CD4-positive, alpha-beta T cell treated with Interleukin-15 for 4 hours (primary cell): ENCODE results near the gene CHMP3.
"Not testable (repeated sequence)": the region's sequence is repeated elsewhere in the genome, so short reads cannot be mapped to it uniquely, and the experiment has no call there.

ENCODE experiments used
- DNase-seq: peaks from one replicate; pipeline ENCODE4 v3.0.0-alpha.2; 2020; ENCODE audit warnings: low spot score

The CHMP3 gene

DNA sequence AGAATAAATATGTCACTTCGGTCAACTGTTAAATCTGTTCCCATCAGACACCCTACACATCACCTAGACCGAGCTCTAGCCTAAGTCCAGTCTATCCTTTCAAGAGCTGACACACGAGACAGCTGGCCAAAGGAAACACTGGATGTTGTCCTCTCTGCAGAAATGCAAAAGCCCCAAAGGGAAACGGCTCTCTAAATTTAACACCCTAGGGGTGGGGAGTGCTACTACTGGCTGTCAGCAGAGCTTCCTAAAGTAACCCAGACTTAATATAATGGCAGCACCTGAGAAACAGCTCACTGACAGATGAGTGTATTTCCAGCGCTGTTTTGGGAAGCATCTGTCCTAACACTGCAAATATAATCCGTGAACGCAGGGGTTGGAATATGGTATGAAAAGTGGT is 55.6 kb downstream of the CHMP3 start:
- no peak for DNase-seq

GRCh38 chr2:86500325-86501083 is 62.7 kb downstream of the CHMP3 start:
- DNase-seq = no peak

- DNase-seq = no peak
These were observed 63.9 kb downstream of the CHMP3 start for GRCh38 chr2:86499326-86499725.

- no peak for DNase-seq
These were observed 64.6 kb downstream of the CHMP3 start for GRCh38 chr2:86498468-86499260.

GRCh38 chr2:86496391-86496790 is 66.9 kb downstream of the CHMP3 start:
- not testable (repeated sequence) for DNase-seq

DNA sequence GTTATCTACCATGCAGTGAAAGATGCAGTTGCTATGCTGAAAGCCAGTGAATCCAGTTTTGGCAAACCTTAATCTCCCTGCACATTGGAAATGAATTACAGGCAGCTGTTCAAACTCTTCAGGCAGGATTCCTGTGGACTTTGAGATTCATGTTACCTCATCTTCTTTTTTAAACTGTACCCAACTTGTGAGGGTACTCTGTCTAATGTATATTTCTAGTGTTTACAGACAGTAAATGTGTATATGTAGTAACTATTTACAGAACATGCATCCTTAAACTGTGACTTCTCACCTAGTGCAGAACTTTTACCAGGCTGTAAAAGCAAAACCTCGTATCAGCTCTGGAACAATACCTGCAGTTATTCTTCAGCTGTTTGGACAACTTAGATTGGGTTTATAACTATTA is 71.2 kb downstream of the CHMP3 start:
- no peak for DNase-seq

DNA sequence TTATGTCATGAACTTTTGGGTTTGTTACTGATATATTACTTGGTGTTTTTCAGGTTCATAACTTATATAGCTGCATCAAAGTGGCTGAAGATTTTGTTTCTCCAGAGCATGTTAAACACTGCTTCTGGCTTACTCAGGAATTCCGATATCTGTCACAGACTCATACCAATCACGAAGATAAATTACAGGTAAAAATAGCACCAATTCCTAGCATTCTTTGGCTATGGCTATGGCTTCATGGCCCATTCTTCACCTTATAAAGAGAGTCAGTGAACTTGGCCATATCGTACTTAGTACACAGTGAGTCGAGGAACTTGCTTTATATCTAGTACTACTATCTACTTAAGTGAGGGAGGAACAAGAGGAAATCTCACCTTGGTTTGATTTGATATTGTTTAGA is 72.2 kb downstream of the CHMP3 start:
- DNase-seq = no peak

- DNase-seq = no peak
These were observed 73.0 kb downstream of the CHMP3 start for GRCh38 chr2:86490245-86490644.

GRCh38 chr2:86489542-86489941 is 73.7 kb downstream of the CHMP3 start:
- DNase-seq = no peak

DNA sequence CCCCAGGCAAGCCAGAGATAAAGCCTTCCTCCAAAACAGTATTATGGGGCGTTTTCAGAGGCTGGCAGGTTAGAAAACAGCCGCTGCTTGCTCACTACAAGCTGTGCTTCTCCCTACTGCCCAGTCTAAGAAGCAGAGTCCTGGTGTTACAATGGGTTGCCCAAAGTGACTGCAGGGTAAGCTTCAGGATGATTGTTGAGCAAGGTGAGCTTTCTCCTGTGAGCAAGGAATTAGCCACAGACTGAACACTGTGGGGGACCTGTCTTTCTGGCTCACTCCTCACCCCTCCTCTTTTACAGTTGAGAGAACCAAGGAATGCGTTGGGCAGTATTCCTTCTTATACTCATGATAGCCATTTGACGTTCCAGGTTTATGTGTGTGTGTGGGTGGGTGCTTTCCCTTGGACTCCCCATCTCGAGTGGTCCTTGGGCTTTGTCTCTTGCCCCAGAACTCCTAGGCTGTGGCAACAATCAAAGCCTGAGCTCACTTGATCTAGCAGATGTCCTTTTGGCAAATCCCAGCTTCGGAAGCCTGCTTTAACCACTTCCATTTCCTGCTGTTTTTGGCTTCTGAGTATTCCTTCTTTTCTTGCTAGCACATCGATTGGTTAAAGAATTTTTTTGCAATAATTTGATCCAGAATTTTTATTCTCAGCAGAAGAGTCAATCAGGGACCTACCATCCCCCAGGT is 74.5 kb downstream of the CHMP3 start:
- no peak for DNase-seq

DNA sequence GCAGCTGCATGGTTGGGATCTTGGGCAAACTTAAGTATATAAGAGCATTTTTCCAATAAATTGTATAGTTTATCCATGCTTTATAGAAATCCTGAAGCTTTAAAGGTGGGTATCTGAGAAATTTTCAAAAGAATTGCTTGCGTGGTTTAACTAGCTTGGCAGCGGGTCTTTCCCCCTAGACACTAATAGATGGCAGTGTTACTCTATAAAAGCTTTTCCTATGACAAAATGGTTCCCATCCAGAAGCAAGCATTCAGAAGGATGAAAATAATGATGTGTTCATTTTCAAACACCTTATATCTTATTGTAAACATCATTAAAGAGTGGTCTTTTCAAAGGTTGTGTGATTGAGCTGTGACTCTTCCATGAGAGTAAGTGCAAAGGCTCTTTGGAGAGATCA is 76.2 kb downstream of the CHMP3 start:
- DNase-seq = no peak

DNA sequence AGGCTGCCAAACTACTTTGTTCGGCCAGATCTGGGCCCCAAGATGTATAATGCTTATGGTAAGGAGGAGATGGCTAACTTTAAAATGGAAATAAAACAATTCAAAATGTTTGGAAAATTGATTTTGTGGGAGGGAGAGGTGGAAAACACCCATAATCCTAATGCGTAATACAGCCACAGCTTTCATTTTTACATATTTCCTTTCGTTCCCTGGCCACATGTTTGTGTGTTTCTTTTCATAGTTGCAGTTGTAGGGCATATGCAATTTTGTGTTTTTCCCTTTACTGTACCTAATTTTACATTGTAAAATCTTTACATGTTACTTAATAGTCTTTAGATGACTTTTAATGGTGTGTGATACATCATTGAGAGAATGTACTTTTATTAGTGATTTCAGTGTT is 77.4 kb downstream of the CHMP3 start:
- no peak for DNase-seq

DNA sequence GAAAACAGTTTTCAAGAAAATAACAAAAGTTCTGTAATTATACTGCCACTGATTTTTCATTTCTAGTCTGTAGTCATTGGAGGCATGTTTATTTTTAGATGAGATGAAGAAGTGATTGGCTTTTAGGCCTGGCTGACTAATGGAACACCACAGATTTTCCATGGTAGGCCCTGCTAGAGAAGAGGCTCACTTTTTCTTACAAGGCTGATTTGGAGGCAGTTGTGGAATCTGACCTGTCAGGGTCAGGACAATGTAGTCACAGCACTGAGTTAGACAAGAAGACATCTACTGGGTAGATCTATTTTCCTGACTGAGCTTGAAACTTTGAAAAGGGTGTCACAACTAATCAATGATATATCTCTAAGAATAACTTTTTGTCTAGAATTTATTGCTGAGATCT is 78.1 kb downstream of the CHMP3 start:
- no peak for DNase-seq

DNA sequence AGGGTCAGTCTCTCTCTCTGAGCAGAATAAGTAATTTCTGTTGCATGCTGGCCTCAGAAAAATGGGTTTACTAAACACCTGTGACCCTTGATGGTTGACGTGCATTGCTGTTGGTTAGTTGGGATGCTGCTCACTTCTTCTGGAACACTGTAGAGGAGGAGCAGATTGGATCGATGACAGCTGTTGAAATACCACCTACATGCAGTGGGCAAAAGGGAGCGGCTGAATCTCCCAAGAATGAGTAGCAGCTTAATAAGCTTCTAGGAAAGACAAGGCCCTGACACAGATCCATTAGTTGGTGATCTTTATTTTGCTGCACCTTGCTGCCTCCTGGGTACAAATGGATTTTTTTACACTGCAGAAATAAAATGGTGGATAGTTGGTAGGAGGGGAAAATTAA is 78.9 kb downstream of the CHMP3 start:
- no peak for DNase-seq

GRCh38 chr2:86482034-86482433 is 81.2 kb downstream of the CHMP3 start:
- no peak for DNase-seq

- no peak for DNase-seq
These were observed 83.1 kb downstream of the CHMP3 start for GRCh38 chr2:86480105-86480504.

DNA sequence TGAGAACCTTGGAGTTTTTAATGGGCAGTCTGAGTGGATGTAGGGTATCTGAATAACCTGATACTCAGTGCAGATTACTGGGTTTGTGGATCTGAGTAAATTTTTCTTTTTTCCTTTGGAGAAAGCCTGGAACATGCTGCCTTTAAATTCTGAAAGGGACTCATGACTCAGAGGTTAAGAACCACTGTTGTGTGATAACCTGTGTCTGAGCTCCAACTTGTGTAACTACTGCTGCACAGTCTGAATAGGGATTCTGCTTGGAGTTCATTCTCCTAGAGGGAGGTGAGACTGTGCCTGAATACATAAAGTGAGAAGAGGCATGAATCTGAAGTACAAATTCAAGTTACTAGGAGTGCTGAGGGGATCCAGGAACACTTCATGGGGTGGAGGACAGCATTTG is 85.9 kb downstream of the CHMP3 start:
- DNase-seq = no peak

DNA sequence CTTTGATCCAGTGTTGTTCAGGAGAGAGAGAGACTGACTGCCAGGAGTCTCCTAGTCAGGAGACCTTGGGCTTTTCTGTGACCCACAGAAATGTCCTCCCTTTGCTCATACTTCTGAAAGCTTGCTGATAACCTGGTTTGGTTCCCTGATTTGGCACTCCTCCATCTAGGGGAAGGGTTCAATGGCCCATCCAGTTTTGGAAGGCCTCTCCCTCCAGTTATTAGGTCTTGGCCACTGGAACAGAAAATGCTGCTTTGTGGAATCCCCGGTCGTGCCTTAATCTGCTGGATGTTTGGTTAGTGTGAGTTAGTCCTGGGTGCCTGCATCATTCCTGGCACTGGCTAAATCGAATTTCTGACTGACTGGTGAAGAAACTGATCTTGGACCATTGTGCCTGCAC is 86.3 kb downstream of the CHMP3 start:
- no peak for DNase-seq

DNA sequence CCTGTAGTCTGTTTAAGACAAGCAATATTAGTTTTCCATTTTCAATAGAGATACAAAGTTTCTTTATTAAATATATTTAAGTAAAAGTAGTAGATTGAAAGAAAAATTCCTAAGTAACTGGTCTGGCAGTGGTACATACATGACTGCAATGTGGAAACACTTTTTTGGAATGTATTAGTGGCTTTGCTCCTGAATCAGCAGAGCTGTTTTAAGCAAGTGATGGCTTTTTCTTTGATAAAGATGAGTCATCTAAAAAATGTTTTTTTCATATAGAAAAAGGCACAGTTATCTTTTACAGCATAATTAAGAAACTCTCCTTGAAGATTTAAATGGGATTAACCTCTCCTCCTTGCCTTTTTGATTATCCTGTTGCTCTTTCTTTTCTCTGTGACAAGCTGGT is 87.2 kb downstream of the CHMP3 start:
- no peak for DNase-seq

DNA sequence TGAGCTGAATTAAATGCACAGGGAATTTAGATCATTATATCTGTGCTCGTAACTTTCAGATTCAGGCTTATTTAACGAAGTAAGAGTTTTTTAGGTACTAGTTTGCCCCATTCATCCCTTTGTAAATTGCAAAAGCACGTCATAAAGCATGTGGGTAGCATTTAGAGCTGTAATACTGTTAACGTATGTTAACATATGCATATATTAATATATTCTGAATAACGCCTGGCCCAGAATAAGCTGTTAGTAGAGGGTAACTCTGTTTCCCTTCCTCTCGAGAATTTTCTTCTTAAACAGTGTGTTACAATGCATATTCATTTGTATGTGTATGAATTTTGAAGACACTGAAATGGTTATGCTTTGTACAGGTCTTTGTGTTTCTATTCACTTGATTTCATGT is 91.6 kb downstream of the CHMP3 start:
- DNase-seq = no peak

DNA sequence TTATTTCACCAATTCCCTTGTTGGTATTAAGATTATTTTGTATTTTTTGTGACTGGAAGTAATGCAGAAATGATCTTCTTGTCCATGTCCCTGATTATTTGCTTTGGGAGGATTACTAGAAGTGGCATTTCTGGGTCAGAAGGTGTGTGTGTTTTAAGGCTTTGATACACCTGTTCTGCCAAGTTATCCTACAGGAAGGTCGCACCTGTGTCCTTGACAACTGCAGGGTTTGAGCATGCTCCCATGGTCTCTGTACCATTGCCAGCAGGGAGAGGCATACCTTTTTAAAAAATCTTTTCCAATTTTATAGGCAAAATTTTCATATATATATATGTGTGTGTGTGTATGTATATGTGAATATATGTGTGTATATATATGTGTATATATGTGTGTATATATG is 92.4 kb downstream of the CHMP3 start:
- no peak for DNase-seq

GRCh38 chr2:86468162-86469033 is 94.8 kb downstream of the CHMP3 start:
- DNase-seq = peak; percentile 57
